GM12801 (cell line): ENCODE measurements around the gene CRY1.

Source experiments
- CTCF ChIP-seq: IDR thresholded peaks from one replicate; pipeline ENCODE4 v1.5.1; 2011; ENCODE audit warnings: control low read depth; ENCODE audit not compliant: insufficient read length; ENCODE audit errors: extremely low read depth

CRY1 gene

GRCh38 chr12:107031061-107031460 is 62.3 kb downstream of the CRY1 start:
- TF ChIP-seq CTCF, result no peak

GRCh38 chr12:107029081-107029480 is 64.3 kb downstream of the CRY1 start:
- TF ChIP-seq CTCF, result no peak

- TF ChIP-seq CTCF, result no peak
Observed at GRCh38 chr12:107027636-107028053, 65.7 kb downstream of the CRY1 start.

- TF ChIP-seq CTCF, result no peak
Observed at GRCh38 chr12:107026806-107027635, 66.3 kb downstream of the CRY1 start.

GRCh38 chr12:107025671-107026070 is 67.7 kb downstream of the CRY1 start:
- no peak for TF ChIP-seq CTCF

- no peak for TF ChIP-seq CTCF
Observed at GRCh38 chr12:107019546-107019945, 73.8 kb downstream of the CRY1 start.

GRCh38 chr12:107017042-107017441 is 76.3 kb downstream of the CRY1 start:
- TF ChIP-seq CTCF, result no peak
